Skeletal muscle satellite cell (primary cell): ENCODE measurements around the gene SMIM44.
"Not testable (repeated sequence)": the region's sequence is repeated elsewhere in the genome, so short reads cannot be mapped to it uniquely, and the experiment has no call there.

Experiments used
- H3K27me3 ChIP-seq: 2 replicates; pipeline ENCODE4 v1.7.0; 2013; ENCODE audit warnings: low read length; ENCODE audit not compliant: control insufficient read depth, insufficient read depth
- H3K36me3 ChIP-seq: 2 replicates; pipeline ENCODE4 v1.7.0; 2013; ENCODE audit warnings: mild to moderate bottlenecking, control low read depth, low read length; ENCODE audit not compliant: insufficient read depth
- H3K4me1 ChIP-seq: 2 replicates; pipeline ENCODE4 v1.7.0; 2013; ENCODE audit warnings: low read length; ENCODE audit not compliant: control insufficient read depth, insufficient read depth
- H3K4me2 ChIP-seq: 2 replicates; pipeline ENCODE4 v1.7.0; 2013; ENCODE audit warnings: mild to moderate bottlenecking, low read length
- H3K4me3 ChIP-seq: 2 replicates; pipeline ENCODE4 v1.7.0; 2013; ENCODE audit warnings: low read length
- H3K9ac ChIP-seq: 2 replicates; pipeline ENCODE4 v1.7.0; 2013; ENCODE audit warnings: mild to moderate bottlenecking, low read depth, low read length, moderate library complexity
- H3K9me3 ChIP-seq: replicated peaks from 2 replicates; pipeline ENCODE4 v1.7.0; 2013; ENCODE audit warnings: mild to moderate bottlenecking, control low read depth, low read length

SMIM44 gene

GRCh38 chr19:3515891-3516422 lies 32.7 kb upstream of the SMIM44 start:
- Histone ChIP-seq H3K27me3 (no peaks in the 10 kb centered on the region), H3K9me3 (no peaks in the 10 kb centered on the region), H3K4me2 (no peak overlapping the region), H3K9ac (no peak overlapping the region), H3K36me3 (peaks cover 28% of the 10 kb centered on the region), H3K4me1 (peaks cover 25% of the 10 kb centered on the region), H3K4me3 (no peak overlapping the region)

GRCh38 chr19:3514930-3515329 lies 31.7 kb upstream of the SMIM44 start:
- H3K9ac ChIP-seq = no peak overlapping the region
- no peak overlapping the region for H3K4me3 ChIP-seq
- H3K36me3 ChIP-seq = peaks cover 32% of the 10 kb centered on the region
- H3K4me1 ChIP-seq = peaks cover 27% of the 10 kb centered on the region
- H3K4me2 ChIP-seq = no peak overlapping the region
- H3K27me3 ChIP-seq = no peaks in the 10 kb centered on the region
- H3K9me3 ChIP-seq = no peaks in the 10 kb centered on the region

- no peaks in the 10 kb centered on the region for H3K27me3 ChIP-seq
- no peaks in the 10 kb centered on the region for H3K9me3 ChIP-seq
- H3K4me3 ChIP-seq = no peak overlapping the region
- no peak overlapping the region for H3K4me2 ChIP-seq
- no peak overlapping the region for H3K9ac ChIP-seq
- H3K36me3 ChIP-seq = peaks cover 30% of the 10 kb centered on the region
- peaks cover 41% of the 10 kb centered on the region for H3K4me1 ChIP-seq
These were observed 30.2 kb upstream of the SMIM44 start for GRCh38 chr19:3513229-3514140.

- H3K4me1 ChIP-seq = peaks cover 45% of the 10 kb centered on the region
- H3K4me2 ChIP-seq = no peak overlapping the region
- no peak overlapping the region for H3K9ac ChIP-seq
- H3K36me3 ChIP-seq = peaks cover 30% of the 10 kb centered on the region
- H3K9me3 ChIP-seq = no peaks in the 10 kb centered on the region
- H3K4me3 ChIP-seq = no peak overlapping the region
- no peaks in the 10 kb centered on the region for H3K27me3 ChIP-seq
These were observed 29.5 kb upstream of the SMIM44 start for GRCh38 chr19:3512562-3513228.

- Histone ChIP-seq H3K36me3 (peaks cover 30% of the 10 kb centered on the region), H3K4me2 (no peak overlapping the region), H3K4me1 (peaks cover 51% of the 10 kb centered on the region), H3K27me3 (no peaks in the 10 kb centered on the region), H3K9ac (no peak overlapping the region), H3K9me3 (no peaks in the 10 kb centered on the region), H3K4me3 (no peak overlapping the region)
These were observed 28.4 kb upstream of the SMIM44 start for GRCh38 chr19:3511506-3512251.

GRCh38 chr19:3510727-3511126 lies 27.5 kb upstream of the SMIM44 start:
- H3K36me3 ChIP-seq = peaks cover 30% of the 10 kb centered on the region
- H3K9ac ChIP-seq = no peak overlapping the region
- H3K4me1 ChIP-seq = peaks cover 43% of the 10 kb centered on the region

GRCh38 chr19:3509566-3509989 lies 26.3 kb upstream of the SMIM44 start:
- H3K4me3 ChIP-seq = no peak overlapping the region

More at GRCh38 chr19:3510727-3511126, 27.5 kb upstream of the SMIM44 start:
- Histone ChIP-seq H3K4me2 (no peak overlapping the region), H3K27me3 (no peaks in the 10 kb centered on the region), H3K9me3 (no peaks in the 10 kb centered on the region), H3K4me3 (no peak overlapping the region)

GRCh38 chr19:3508771-3509535 lies 25.7 kb upstream of the SMIM44 start:
- H3K9me3 ChIP-seq = no peaks in the 10 kb centered on the region
- peaks cover 36% of the 10 kb centered on the region for H3K4me1 ChIP-seq
- no peaks in the 10 kb centered on the region for H3K27me3 ChIP-seq
- peak overlapping the region; percentile 37 for H3K4me2 ChIP-seq
- H3K36me3 ChIP-seq = peaks cover 30% of the 10 kb centered on the region
- no peak overlapping the region for H3K4me3 ChIP-seq
- no peak overlapping the region for H3K9ac ChIP-seq

More at GRCh38 chr19:3509566-3509989, 26.3 kb upstream of the SMIM44 start:
- Histone ChIP-seq H3K4me1 (peaks cover 43% of the 10 kb centered on the region), H3K4me2 (no peak overlapping the region), H3K9ac (no peak overlapping the region), H3K27me3 (no peaks in the 10 kb centered on the region), H3K9me3 (no peaks in the 10 kb centered on the region), H3K36me3 (peaks cover 30% of the 10 kb centered on the region)

- peaks cover 26% of the 10 kb centered on the region for H3K36me3 ChIP-seq
- H3K9ac ChIP-seq, H3K27me3 ChIP-seq, H3K9me3 ChIP-seq: not testable (repeated sequence)
- peak overlapping the region; percentile 99 for H3K4me3 ChIP-seq
- peak overlapping the region; percentile 96 for H3K4me2 ChIP-seq
- H3K4me1 ChIP-seq = peaks cover 30% of the 10 kb centered on the region
These were observed 24.9 kb upstream of the SMIM44 start for GRCh38 chr19:3508121-3508661.

- peak overlapping the region; percentile 93 for H3K9ac ChIP-seq
- H3K4me2 ChIP-seq = peak overlapping the region; percentile 96
- H3K4me1 ChIP-seq = peaks cover 30% of the 10 kb centered on the region
- peaks cover 23% of the 10 kb centered on the region for H3K36me3 ChIP-seq
- H3K27me3 ChIP-seq = no peaks in the 10 kb centered on the region
- peak overlapping the region; percentile 99 for H3K4me3 ChIP-seq
- no peaks in the 10 kb centered on the region for H3K9me3 ChIP-seq
These were observed 24.3 kb upstream of the SMIM44 start for GRCh38 chr19:3507371-3508120.
